GM13977 (cell line): ENCODE results near the gene ZNF296.

Experiments used
- DNase-seq: peaks from one replicate; pipeline ENCODE4 v3.0.0; 2012; ENCODE audit warnings: low spot score
- CTCF ChIP-seq: IDR thresholded peaks from 2 replicates; pipeline ENCODE4 v1.5.1; 2012; ENCODE audit warnings: mild to moderate bottlenecking, control low read depth; ENCODE audit not compliant: insufficient read depth; ENCODE audit errors: extremely low read depth, missing control alignments
- in situ Hi-C: fragments of 300-500 bp; cut with MboI; formaldehyde crosslinking; loops from one replicate; pipeline ENCODE4 v1.12.0; 2022; ENCODE audit warnings: low sequenced_read_pairs, low pct_unique_long_range_greater_than_20kb, mixed read lengths, inconsistent platforms; ENCODE audit not compliant: unreplicated experiment

ZNF296 gene

GRCh38 chr19:45090034-45090433, 13.8 kb upstream of the ZNF296 start:
- in situ Hi-C loops, result no loop called here
- no peak for TF ChIP-seq CTCF
- no peak for DNase-seq

- no peak for TF ChIP-seq CTCF
- DNase-seq, result no peak
- in situ Hi-C loops, result no loop called here
Measured at GRCh38 chr19:45087531-45087930, 11.3 kb upstream of the ZNF296 start.

- no peak for DNase-seq
- in situ Hi-C loops, result no loop called here
- TF ChIP-seq CTCF, result no peak
Measured at GRCh38 chr19:45086480-45086879, 10.2 kb upstream of the ZNF296 start.

- TF ChIP-seq CTCF, result no peak
- in situ Hi-C loops, result no loop called here
- no peak for DNase-seq
Measured at GRCh38 chr19:45082170-45082569, 5.9 kb upstream of the ZNF296 start.

- in situ Hi-C loops, result no loop called here
- TF ChIP-seq CTCF, result no peak
- DNase-seq, result no peak
Measured at GRCh38 chr19:45079911-45080370, 3.7 kb upstream of the ZNF296 start.

- TF ChIP-seq CTCF, result peak; percentile 4
- in situ Hi-C loops, result no loop called here
- peak; percentile 84 for DNase-seq
Measured at GRCh38 chr19:45079063-45079910, 3.0 kb upstream of the ZNF296 start, which contains the start of gene GEMIN7. Gene GEMIN7 (plus strand): TSS chr19:45079260. CDS start chr19:45090115, 10,855 bp downstream.
